WTC11 (cell line): ENCODE data around the gene MICAL3. TPM values are rescaled to one million over a fixed set of nuclear protein-coding genes. Genes with fewer than 3 reads are reported as not detected.

Source experiments
- ATAC-seq: fragments of 200-7000 bp; cut with Tn5 transposase; 2 replicates; pipeline ENCODE4 v1.10.0; 2021; ENCODE audit warnings: mild to moderate bottlenecking, moderate library complexity
- CTCF ChIA-PET: fragments of 300-600 bp; sonication (Branson Sonifier 250); formaldehyde crosslinking; loops from one replicate; lab custom pipeline; 2021; ENCODE audit warnings: antibody characterized with exemption; lab: Charles Lee
- POLR2A ChIA-PET: fragments of 350-600 bp; sonication (Branson Sonifier 250); formaldehyde crosslinking; loops from one replicate; lab custom pipeline; 2021; ENCODE audit warnings: antibody characterized with exemption; lab: Charles Lee
- DNase-seq: peaks from one replicate; pipeline ENCODE4 v3.0.0; 2021; ENCODE audit warnings: low spot score
- H3K27ac Mint-ChIP-seq: 2 replicates; pipeline ENCODE4 v1.8.0; 2021; ENCODE audit warnings: mixed read lengths
- H3K27me3 Mint-ChIP-seq: 2 replicates; pipeline ENCODE4 v1.8.0; 2021; ENCODE audit warnings: low read depth, mild to moderate bottlenecking, moderate library complexity, mixed read lengths
- H3K36me3 Mint-ChIP-seq: 2 replicates; pipeline ENCODE4 v1.8.0; 2021; ENCODE audit warnings: mixed read lengths
- H3K4me1 Mint-ChIP-seq: 2 replicates; pipeline ENCODE4 v1.8.0; 2022; ENCODE audit warnings: mixed read lengths
- H3K4me3 Mint-ChIP-seq: 2 replicates; pipeline ENCODE4 v1.8.0; 2021; ENCODE audit warnings: mild to moderate bottlenecking, moderate library complexity, mixed read lengths
- H3K9me3 Mint-ChIP-seq: 2 replicates; pipeline ENCODE4 v1.8.0; 2021; ENCODE audit warnings: mixed read lengths
- KAT7 ChIP-seq: sonication (generic); formaldehyde crosslinking; IDR thresholded peaks from 2 replicates; pipeline ENCODE4 v1.8.1; 2023; ENCODE audit warnings: missing genetic modification reagents, mild to moderate bottlenecking, borderline replicate concordance
- NR3C1 ChIP-seq: sonication (generic); formaldehyde crosslinking; conservative IDR thresholded peaks from 2 replicates; pipeline ENCODE4 v1.8.1; 2023; ENCODE audit warnings: low read depth, mild to moderate bottlenecking, missing genetic modification reagents
- SMAD3 ChIP-seq: sonication (generic); formaldehyde crosslinking; IDR thresholded peaks from 2 replicates; pipeline ENCODE4 v1.8.0; 2022; ENCODE audit warnings: missing genetic modification reagents, mild to moderate bottlenecking, borderline replicate concordance
- ZNF317 ChIP-seq: sonication (generic); formaldehyde crosslinking; IDR thresholded peaks from 2 replicates; pipeline ENCODE4 v1.8.1; 2023; ENCODE audit warnings: low read depth, mild to moderate bottlenecking, moderate library complexity, missing genetic modification reagents, borderline replicate concordance
- total RNA-seq: library from RNA; stranded (reverse); gene quantifications from 3 replicates; pipeline ENCODE4 v1.2.3, GENCODE V29; 2021
- TF ChIP-seq, protein P1 (sequence below): fragments of 250-450 bp; sonication (Bioruptor Pico); IDR thresholded peaks from 2 replicates; pipeline ENCODE4 v1.9.0; 2021; ENCODE audit warnings: mild to moderate bottlenecking, borderline replicate concordance
- TF ChIP-seq, protein P2 (sequence below): sonication (generic); formaldehyde crosslinking; IDR thresholded peaks from 2 replicates; pipeline ENCODE4 v1.8.0; 2022; ENCODE audit warnings: mild to moderate bottlenecking, missing genetic modification reagents
- TF ChIP-seq, protein P3 (sequence below): sonication (generic); formaldehyde crosslinking; IDR thresholded peaks from 2 replicates; pipeline ENCODE4 v1.8.1; 2022; ENCODE audit warnings: mild to moderate bottlenecking, missing genetic modification reagents, moderate library complexity, borderline replicate concordance
- TF ChIP-seq, protein P4 (sequence below): sonication (generic); formaldehyde crosslinking; IDR thresholded peaks from 2 replicates; pipeline ENCODE4 v1.8.0; 2022; ENCODE audit warnings: mild to moderate bottlenecking, missing genetic modification reagents
- TF ChIP-seq, protein P5 (sequence below): sonication (generic); formaldehyde crosslinking; IDR thresholded peaks from 2 replicates; pipeline ENCODE4 v1.8.1; 2023; ENCODE audit warnings: mild to moderate bottlenecking, moderate library complexity, missing genetic modification reagents
- TF ChIP-seq, protein P6 (sequence below): fragments of 250-450 bp; sonication (Bioruptor Pico); IDR thresholded peaks from 2 replicates; pipeline ENCODE4 v1.9.0; 2021; ENCODE audit warnings: moderate library complexity, mild to moderate bottlenecking, inconsistent platforms, borderline replicate concordance
- TF ChIP-seq, protein P7 (sequence below): fragments of 250-450 bp; sonication (Bioruptor Pico); IDR thresholded peaks from 2 replicates; pipeline ENCODE4 v1.9.0; 2021; ENCODE audit warnings: mild to moderate bottlenecking

Gene MICAL3
- total RNA-seq, 1 experiment from 2014 or later: 41.2 TPM

DNA sequence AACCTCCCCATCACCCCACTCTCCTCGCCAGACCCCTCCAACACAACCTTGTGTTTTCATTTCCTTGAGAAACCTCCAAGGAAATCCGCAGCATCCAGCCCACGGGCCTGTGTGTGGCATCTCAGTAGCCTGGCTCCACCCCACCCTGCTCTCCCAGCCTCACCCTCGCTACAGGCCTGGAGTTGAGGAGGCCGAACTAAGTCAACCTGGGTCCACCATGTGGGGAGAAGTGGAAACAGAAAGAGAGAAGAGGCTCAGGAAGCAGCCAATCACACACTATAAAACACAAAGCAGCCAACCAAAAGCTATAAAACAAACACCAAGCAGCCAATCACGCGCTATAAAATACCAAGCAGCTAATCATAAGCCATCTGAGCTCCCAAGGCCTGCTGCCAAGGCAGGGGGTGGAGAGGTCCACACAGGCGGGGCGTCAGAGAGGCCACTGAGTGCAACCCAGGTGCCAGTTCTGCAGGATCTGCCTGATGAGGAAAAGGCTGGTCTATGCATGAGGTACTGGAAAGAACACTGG is 72.0 kb downstream of the MICAL3 start (continued):
- TF ChIP-seq, protein P1, sequence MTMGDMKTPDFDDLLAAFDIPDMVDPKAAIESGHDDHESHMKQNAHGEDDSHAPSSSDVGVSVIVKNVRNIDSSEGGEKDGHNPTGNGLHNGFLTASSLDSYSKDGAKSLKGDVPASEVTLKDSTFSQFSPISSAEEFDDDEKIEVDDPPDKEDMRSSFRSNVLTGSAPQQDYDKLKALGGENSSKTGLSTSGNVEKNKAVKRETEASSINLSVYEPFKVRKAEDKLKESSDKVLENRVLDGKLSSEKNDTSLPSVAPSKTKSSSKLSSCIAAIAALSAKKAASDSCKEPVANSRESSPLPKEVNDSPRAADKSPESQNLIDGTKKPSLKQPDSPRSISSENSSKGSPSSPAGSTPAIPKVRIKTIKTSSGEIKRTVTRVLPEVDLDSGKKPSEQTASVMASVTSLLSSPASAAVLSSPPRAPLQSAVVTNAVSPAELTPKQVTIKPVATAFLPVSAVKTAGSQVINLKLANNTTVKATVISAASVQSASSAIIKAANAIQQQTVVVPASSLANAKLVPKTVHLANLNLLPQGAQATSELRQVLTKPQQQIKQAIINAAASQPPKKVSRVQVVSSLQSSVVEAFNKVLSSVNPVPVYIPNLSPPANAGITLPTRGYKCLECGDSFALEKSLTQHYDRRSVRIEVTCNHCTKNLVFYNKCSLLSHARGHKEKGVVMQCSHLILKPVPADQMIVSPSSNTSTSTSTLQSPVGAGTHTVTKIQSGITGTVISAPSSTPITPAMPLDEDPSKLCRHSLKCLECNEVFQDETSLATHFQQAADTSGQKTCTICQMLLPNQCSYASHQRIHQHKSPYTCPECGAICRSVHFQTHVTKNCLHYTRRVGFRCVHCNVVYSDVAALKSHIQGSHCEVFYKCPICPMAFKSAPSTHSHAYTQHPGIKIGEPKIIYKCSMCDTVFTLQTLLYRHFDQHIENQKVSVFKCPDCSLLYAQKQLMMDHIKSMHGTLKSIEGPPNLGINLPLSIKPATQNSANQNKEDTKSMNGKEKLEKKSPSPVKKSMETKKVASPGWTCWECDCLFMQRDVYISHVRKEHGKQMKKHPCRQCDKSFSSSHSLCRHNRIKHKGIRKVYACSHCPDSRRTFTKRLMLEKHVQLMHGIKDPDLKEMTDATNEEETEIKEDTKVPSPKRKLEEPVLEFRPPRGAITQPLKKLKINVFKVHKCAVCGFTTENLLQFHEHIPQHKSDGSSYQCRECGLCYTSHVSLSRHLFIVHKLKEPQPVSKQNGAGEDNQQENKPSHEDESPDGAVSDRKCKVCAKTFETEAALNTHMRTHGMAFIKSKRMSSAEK: no peak
- TF ChIP-seq, protein P2, sequence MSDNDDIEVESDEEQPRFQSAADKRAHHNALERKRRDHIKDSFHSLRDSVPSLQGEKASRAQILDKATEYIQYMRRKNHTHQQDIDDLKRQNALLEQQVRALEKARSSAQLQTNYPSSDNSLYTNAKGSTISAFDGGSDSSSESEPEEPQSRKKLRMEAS: no peak

DNA sequence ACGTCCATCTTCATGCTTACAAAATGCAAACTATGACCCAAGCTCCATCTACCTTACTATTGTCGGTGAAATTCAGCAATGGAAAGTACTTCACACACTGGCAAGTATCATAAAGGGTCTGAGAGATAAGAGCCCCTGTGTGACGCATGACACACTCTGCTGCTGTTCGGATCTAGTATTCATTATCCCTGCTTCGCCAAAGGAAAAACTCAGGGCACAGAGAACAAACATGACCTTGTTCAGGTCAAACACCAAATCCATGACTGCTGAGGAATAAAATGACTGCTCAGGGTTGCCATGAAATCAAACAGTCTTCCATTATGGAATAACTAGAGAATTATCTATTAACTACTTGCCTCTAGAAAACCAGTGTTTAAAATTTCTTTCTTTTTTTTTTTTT is 73.0 kb downstream of the MICAL3 start:
- ChIA-PET CTCF (interaction anchor here (1.0 kb wide), 1 partner anchor 125 kb away, joined by 4 read pairs; no protein-coding TSS in a partner anchor), POLR2A (no interaction called here)
- H3K27ac Mint-ChIP-seq: no peak overlapping the region
- no peak overlapping the region for H3K4me3 Mint-ChIP-seq
- H3K4me1 Mint-ChIP-seq: peaks cover 25% of the 10 kb centered on the region
- DNase-seq (no peak), ATAC-seq (no peak)
- no peaks in the 10 kb centered on the region for H3K9me3 Mint-ChIP-seq
- no peaks in the 10 kb centered on the region for H3K36me3 Mint-ChIP-seq
- TF ChIP-seq, protein P3, sequence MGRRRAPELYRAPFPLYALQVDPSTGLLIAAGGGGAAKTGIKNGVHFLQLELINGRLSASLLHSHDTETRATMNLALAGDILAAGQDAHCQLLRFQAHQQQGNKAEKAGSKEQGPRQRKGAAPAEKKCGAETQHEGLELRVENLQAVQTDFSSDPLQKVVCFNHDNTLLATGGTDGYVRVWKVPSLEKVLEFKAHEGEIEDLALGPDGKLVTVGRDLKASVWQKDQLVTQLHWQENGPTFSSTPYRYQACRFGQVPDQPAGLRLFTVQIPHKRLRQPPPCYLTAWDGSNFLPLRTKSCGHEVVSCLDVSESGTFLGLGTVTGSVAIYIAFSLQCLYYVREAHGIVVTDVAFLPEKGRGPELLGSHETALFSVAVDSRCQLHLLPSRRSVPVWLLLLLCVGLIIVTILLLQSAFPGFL (CRISPR knock-in tag): no peak
- TF ChIP-seq, protein P4, sequence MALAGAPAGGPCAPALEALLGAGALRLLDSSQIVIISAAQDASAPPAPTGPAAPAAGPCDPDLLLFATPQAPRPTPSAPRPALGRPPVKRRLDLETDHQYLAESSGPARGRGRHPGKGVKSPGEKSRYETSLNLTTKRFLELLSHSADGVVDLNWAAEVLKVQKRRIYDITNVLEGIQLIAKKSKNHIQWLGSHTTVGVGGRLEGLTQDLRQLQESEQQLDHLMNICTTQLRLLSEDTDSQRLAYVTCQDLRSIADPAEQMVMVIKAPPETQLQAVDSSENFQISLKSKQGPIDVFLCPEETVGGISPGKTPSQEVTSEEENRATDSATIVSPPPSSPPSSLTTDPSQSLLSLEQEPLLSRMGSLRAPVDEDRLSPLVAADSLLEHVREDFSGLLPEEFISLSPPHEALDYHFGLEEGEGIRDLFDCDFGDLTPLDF (CRISPR knock-in tag): no peak
- TF ChIP-seq, protein P5, sequence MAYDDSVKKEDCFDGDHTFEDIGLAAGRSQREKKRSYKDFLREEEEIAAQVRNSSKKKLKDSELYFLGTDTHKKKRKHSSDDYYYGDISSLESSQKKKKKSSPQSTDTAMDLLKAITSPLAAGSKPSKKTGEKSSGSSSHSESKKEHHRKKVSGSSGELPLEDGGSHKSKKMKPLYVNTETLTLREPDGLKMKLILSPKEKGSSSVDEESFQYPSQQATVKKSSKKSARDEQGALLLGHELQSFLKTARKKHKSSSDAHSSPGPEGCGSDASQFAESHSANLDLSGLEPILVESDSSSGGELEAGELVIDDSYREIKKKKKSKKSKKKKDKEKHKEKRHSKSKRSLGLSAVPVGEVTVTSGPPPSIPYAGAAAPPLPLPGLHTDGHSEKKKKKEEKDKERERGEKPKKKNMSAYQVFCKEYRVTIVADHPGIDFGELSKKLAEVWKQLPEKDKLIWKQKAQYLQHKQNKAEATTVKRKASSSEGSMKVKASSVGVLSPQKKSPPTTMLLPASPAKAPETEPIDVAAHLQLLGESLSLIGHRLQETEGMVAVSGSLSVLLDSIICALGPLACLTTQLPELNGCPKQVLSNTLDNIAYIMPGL (CRISPR knock-in tag): no peak
- TF ChIP-seq, protein P6, sequence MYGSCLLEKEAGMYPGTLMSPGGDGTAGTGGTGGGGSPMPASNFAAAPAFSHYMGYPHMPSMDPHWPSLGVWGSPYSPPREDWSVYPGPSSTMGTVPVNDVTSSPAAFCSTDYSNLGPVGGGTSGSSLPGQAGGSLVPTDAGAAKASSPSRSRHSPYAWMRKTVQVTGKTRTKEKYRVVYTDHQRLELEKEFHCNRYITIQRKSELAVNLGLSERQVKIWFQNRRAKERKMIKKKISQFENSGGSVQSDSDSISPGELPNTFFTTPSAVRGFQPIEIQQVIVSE: no peak
- no peak for TF ChIP-seq ZNF317
- TF ChIP-seq SMAD3: no peak
- no peak for TF ChIP-seq NR3C1 (CRISPR knock-in tag)
- TF ChIP-seq, protein P7, sequence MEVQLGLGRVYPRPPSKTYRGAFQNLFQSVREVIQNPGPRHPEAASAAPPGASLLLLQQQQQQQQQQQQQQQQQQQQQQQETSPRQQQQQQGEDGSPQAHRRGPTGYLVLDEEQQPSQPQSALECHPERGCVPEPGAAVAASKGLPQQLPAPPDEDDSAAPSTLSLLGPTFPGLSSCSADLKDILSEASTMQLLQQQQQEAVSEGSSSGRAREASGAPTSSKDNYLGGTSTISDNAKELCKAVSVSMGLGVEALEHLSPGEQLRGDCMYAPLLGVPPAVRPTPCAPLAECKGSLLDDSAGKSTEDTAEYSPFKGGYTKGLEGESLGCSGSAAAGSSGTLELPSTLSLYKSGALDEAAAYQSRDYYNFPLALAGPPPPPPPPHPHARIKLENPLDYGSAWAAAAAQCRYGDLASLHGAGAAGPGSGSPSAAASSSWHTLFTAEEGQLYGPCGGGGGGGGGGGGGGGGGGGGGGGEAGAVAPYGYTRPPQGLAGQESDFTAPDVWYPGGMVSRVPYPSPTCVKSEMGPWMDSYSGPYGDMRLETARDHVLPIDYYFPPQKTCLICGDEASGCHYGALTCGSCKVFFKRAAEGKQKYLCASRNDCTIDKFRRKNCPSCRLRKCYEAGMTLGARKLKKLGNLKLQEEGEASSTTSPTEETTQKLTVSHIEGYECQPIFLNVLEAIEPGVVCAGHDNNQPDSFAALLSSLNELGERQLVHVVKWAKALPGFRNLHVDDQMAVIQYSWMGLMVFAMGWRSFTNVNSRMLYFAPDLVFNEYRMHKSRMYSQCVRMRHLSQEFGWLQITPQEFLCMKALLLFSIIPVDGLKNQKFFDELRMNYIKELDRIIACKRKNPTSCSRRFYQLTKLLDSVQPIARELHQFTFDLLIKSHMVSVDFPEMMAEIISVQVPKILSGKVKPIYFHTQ (CRISPR knock-in tag): no peak
- no peak for TF ChIP-seq KAT7 (CRISPR knock-in tag)
- no peaks in the 10 kb centered on the region for H3K27me3 Mint-ChIP-seq
